CD4-positive, alpha-beta T cell treated with Interleukin-17A for 4 hours (primary cell): ENCODE data around the gene PGAP2.
A peak's percentile ranks its signal among the peaks of the same experiment; 100 is the strongest.
"Not testable (repeated sequence)": the region's sequence is repeated elsewhere in the genome, so short reads cannot be mapped to it uniquely, and the experiment has no call there.

Experiments used
- DNase-seq: peaks from one replicate; pipeline ENCODE4 v3.0.0-alpha.2; 2020; ENCODE audit warnings: mixed read lengths

The PGAP2 gene

DNA sequence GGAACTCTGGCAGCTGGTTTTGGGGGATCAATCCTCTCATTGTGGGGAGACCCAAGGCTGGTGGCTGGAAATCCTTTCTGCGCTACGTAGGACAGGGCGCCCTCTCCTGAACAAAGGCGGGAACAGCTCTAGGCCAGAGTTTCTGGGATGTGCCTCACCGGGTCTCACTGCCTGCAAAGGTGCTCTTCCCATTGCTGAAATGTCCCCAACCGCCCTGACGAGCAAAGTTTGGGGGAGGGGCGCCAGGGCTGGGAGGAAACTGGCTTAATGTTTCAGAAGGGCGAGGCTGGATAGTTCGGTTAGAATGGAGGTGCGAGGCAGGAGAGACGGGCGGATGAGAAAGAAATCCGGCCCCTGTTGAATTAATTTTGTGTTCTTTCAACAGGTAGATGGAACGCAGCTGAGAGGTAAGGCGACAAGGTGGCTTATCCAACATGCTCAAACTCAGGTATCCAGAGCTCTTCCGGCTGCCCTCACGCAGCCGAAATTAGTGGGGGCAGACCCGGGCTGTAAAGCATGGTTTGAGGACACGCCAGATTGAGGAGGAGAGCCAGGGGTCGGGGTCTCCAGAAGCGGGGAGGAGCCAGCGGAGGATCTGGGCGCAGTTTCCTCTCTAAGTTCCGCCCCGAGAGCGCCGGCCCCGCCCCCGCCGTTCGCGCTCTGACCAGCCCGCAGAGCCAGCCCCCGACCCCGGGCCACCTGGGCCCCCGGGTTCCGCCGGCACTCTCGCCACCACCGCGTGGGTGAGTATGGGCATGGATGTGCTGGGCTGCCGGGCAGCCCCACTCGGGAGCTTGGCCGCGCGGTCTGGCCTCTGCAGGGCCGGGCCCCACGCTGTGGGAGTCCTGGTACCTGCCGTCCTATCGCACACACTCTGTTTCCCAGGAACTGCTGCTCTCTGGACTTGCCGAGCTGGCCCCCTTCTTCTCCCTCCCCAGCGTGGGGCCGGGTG is at the start of gene PGAP2:
Gene PGAP2 (plus strand): TSS at position 652 of the 952 bp plus-strand sequence. CDS start 2,700 bp downstream, outside the sequence.
- DNase-seq, result peak; percentile 77

DNA sequence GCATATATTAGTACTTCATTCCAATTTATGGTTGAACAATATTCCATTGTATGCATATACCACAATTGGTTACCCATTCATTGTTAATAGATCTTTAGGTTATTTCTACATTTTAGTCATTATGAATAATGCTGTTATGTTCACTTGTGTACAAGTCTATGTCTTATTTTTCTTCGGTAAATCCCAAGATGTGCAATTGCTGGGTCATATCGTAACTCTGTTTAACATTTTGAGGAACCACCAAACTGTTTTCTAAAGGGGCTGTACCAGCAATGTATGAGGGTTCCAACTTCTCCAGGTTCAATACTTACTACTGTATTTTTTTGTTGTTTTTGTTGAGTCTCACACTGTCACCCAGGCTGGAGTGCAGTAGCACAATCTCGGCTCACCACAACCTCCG is 44.1 kb upstream of the PGAP2 start:
- no peak for DNase-seq

DNA sequence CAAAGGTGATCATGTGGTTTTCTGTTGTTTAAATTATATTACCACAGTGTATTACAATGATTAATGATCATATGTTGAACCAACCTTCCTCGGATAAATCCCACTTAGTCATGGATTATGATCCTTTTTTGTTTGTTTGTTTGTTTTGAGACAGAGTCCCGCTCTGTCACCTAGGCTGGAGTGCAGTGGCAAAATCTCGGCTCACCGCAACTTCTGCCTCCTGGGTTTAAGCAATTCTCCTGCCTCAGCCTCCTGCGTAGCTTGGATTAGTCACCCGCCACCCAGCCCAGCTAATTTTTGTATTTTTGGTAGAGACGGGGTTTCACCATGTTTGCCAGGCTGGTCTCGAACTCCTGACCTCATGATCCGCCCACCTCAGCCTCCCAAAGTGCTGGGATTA is 41.5 kb upstream of the PGAP2 start:
- not testable (repeated sequence) for DNase-seq

DNA sequence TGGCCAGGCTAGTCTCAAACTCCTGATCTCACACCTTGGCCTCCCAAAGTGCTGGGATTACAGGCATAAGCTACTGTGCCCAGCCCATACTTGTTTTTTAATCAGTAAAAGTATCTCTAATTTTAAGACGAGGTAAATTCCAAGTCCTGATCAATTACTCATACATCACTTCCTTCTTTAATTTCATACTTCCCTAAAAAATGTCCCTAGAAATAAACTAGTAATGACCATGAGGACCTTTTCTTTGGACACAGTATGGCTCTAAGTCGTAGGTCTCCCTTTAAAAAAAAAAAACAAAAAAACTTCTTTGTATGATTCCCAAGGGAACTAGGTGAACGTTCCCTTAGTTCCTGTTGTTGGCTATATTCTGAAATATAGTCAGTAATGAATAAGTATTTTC is 40.8 kb upstream of the PGAP2 start:
- DNase-seq, result no peak

DNA sequence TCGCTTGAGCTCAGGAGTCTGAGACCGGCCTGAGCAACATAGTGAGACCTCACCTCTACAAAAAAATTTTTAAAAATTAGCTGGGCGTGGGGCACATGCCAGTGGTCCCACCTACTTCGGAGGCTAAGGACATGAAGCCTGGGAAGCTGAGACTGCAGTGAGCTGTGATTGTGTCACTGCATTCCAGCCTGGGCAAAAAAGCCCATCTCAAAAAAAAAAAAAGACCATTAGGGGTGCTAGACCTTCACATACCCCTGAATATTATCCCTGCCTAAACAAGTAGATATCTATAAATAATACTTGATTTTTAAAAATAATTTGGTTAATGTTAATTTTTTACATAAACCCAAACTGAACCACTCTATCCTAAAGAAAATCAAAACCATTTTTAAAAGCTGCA is 35.2 kb upstream of the PGAP2 start:
- no peak for DNase-seq

DNA sequence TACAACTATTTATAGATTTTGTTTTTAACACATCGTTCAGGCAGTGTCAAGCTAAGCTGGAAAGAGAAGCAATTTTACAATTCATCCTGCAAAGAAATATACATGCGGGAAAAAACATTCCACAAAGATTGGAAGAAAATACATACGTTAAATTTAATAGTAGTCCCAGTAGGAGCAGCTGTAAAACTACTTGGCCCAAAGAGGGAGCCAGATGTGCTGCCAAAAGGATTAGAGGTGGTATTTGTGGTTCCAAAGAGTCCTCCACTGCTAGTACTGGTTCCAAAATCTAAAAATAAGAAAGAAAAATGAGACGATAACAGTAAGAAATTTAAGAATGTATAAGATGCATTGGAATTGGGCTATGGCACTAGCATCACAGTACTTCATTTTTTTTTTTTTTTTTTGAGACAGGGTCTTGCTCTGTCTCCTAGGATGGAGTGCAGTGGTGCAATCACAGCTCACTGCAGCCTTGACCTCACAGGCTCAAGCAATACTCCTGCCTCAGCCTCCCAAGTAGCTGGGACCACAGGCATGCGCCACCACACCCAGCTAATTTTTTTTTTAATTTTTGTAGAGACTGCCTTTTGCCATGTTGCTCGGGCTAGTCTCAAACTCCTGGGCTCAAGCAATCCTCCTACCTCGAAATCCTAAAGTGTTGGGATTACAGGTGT is 32.5 kb upstream of the PGAP2 start:
- no peak for DNase-seq

DNA sequence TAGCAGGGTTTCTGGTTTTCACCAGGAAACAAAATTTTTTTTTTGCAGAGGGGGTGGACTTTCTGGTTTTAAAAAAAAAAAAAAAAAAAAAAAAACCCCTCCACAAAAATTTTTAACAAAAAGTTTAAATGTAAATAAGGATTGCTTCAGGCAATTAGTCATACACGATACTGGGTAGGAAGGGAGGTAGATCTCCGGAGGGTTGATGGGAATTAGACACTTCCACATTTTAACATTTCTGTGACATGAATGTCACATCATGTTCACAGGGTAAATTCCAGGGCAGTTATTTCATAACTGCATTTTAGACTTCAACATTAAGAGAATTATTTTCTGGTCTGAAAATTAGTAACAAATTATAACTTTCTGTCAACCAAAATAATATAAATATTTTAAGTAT is 26.9 kb upstream of the PGAP2 start:
- no peak for DNase-seq

DNA sequence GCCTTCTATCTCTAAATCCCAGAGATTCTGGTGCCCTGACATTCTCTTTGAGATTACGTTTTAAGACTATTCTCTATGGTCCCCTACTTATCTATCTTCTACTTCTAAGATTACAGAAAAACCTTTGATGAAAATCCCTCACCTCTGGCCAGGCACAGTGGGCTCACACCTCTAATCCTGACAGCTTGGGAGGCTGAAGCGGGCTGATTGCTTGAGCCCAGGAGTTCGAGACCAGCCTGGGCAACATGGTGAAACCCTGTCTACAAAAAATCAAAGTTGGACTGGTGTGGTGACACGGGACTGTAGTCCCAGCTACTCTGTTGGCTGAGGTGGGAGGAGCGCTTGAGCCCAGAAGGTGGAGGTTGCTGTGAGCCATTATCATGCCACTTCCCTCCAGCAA is 25.4 kb upstream of the PGAP2 start:
- no peak for DNase-seq

DNA sequence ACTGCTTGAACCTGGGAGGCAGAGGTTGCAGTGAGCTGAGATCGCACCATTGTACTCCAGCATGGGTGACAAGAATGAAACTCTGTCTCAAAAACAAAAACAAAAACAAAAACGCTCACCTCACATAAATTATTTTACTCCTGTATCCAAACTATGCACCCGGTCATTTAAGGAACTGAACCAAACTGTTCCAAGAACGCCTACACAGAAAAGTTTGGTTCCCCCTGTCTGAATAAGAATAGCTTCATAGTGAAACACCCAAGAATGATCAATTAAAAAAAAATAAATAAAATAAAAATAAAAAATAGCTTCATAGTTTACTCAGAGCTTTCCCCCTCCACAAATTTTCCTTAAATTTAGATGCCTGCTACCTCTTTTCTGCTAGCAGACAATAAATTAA is 24.7 kb upstream of the PGAP2 start:
- DNase-seq, result no peak

DNA sequence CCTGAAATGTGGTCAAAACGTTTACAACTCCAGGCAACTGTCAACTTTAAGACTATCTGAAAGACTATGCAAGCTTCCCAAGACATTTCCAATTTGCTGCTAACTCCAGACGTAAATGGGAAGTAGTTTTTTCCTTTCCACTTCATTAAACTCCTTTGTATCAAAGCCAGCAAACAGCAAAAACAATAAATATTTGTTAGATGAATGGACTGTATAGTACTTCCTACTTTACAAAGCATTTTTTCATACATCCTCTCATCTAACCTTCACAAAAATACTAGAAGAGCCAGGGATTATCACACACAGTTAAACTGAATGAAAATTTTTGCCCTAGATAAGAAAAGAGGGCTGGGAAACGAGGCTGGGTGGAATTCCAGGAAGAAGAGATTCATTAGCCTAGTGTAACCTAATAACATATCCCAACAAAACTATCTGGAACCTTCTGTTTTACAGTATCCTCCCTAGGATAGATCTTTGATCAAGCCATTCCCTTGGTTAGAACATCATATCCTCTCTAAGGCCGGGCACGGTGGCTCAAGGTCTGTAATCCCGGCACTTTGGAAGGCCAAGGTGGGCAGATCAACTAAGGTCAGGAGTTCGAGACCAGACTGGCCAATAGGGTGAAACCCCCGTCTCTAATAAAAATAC is 21.5 kb upstream of the PGAP2 start:
- no peak for DNase-seq

DNA sequence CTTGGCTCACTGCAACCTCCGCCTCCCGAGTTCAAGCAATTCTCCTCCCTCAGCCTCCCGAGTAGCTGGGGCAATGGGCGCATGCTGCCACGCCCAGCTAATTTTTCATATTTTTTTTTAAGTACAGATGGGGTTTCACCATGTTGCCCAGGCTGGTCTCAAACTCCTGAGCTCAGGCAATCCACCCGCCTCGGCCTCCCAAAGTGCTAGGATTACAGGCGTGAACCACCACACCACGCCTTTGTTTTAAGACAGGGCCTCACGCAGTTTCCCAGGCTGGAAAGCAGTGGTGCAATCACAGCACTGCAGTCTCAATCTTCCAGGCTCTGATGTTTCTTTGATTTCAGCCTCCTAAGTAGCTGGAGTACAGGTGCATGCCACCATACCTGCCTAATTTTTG is 14.0 kb upstream of the PGAP2 start:
- DNase-seq, result not testable (repeated sequence)

DNA sequence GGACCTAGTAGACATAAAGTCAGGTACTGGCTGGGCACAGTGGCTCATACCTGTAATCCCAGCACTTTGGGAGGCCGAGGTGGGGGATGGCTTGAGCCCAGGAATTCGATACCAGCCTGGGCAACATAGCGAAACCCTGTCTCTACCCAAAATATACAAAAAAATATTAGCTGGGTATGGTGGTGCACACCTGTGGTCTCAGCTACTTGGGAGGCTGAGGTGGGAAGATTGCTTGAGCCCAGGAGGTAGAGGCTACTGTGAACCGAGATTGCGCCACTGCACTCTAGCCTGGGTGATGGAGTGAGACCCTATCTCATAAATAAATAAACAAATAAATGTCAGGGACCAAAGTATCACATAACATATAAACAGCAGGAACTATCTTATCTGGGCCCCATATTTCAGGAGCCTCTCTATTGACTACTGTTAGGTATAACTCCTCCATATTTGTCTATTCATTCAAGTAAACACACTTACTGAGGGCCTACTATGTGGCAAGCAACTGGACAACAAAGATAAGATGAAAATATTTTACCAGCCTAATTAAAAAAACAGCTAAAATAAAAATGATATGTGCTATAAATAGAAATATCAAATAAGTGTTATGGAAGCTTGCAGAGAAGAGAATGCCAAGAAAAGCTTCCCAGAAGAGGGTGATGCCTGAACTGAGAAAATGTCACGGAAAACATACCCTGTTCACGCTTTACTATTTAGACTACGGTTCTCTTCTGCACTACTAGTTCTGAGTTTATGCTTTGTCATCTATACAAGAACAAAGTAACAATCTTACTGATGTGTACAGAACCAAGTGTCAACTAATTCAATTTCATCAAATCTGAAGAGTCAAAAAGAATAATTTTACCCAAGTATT is 13.0 kb upstream of the PGAP2 start:
- DNase-seq, result no peak

DNA sequence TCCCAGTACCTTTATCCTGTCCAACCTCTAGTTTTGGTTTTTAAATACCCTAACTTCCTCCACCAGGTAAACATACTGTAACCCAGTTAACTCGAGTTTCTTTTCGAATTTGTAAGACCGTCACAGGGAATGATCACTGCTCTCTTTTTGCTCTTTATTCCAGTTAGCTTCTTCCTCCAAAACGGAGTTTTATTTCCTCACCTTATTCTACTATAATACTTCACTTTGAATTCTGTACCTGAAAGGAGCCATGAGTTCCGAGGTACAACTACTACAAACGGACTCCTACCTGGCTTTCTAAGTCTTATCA is 12.4 kb upstream of the PGAP2 start:
- DNase-seq, result no peak

DNA sequence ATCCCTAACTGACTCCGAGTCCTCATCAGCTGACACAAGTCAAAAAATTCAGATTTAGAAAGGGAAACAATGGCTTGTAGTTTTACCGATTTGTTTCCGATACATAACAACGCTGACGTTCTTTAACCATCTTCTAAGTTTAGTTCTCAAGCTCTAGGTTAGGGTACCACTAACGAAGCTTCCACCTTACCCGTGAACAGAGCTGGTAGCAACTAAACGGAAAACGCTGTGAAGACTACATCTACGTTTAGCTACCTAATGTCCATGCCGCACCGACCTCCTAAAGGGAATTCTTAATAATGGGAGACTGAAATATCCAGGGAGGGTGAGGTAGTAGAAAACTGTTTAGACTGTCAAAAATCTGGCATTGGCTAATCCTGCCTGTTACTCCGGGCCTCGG is 12.0 kb upstream of the PGAP2 start:
- no peak for DNase-seq

DNA sequence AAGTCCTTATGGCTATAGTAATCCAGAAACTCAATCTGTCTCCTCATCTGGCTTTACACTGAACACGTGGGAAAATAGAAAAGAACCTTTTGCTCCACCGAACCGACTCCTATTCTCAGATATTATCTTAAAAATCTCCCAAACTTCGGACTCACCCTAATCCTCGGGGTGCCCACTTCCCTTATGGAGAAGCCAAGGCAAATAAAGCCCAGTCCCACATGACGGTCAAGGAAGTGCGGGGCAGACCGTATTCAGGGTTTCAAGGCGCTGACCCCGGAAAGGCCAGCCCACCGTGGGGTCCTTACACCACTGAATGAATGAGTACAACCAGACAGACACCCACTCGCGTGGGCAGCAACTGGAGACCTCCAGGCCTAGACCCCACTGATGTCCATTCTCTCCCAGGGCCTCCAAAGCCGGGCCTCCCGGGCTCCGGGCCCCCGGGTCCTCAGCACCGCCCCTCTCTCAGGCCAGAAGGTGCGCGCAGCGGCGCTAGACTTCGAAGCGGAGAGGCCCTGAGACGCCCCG is 11.5 kb upstream of the PGAP2 start:
- DNase-seq, result no peak

DNA sequence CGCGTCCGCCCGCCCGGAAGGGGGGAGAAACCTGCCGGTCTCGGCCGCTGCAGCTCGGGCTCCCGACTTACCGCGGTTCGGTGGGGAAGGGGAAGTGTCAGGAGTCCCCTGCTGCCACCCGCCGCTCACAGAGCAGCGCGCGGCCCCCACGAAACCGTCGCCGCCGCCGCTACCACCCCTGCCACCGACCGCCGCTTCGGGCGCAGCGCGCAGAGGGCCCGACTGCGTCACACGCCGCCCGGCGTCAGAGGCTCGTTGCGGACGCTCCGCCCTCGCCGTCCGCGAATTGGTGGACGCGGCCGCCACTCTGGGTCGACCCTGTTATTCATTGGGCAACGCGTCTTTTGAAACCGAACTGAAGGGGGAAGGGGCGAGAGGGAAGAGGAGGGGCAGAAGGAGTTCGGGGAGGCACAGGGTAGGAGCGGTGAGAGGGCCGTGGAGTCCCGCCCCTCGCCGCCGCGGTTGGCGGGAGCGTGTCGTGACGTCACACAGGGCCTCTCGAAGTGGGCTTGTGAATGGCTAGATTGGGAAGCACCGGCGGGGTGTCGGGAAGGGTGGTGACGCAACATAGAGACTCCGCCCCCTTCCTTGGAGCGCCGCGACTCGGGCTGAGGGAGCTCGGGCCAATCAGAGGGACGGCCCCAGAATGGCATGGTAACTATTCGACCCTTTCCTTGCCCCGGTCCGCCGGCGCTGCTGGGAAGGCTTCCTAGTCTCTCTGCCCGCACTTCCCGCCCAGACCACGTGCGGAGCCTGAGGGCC is 10.8 kb upstream of the PGAP2 start, which contains the start of gene NUP98:
Gene NUP98 (minus strand): TSS at position 226 of the 762 bp plus-strand sequence. CDS start 15,437 bp downstream, outside the sequence.
- DNase-seq, result peak; percentile 99

DNA sequence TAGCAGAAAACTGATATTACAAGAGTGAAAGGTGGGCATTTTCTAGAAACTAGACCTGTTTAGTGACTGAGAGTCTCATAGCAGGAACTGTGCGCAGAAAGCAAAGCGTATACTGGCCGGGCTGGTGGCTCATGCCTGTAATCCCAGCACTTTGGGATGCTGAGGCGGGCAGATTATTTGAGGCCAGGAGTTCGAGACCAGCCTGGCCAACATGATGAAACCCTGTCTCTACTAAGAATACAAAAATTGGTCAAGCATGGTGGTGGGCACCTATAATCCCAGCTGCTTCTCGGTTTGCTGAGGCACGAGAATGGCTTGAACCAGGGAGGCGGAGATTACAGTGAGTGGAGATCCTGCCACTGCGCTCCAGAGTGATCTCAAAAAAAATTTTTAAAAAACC is 9.2 kb upstream of the PGAP2 start:
- no peak for DNase-seq

DNA sequence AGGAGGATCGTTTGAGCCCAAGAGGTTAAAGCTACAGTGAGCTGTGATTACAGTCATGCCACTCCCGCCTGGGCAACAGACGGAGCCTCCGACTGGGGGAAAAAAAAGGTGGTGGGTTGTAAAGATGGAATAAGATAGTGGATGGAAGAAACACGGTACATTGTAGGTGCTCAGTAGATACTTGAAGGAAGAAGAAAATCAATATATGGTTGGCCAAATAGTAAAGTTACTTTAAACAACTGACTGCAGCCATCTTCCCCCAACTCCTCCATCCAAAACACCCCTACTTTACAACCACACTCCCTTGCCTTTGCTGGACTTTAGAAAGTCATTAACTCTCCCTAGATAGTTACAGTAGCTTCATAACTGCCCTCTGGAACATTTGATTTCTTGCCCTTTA is 8.5 kb upstream of the PGAP2 start:
- no peak for DNase-seq

DNA sequence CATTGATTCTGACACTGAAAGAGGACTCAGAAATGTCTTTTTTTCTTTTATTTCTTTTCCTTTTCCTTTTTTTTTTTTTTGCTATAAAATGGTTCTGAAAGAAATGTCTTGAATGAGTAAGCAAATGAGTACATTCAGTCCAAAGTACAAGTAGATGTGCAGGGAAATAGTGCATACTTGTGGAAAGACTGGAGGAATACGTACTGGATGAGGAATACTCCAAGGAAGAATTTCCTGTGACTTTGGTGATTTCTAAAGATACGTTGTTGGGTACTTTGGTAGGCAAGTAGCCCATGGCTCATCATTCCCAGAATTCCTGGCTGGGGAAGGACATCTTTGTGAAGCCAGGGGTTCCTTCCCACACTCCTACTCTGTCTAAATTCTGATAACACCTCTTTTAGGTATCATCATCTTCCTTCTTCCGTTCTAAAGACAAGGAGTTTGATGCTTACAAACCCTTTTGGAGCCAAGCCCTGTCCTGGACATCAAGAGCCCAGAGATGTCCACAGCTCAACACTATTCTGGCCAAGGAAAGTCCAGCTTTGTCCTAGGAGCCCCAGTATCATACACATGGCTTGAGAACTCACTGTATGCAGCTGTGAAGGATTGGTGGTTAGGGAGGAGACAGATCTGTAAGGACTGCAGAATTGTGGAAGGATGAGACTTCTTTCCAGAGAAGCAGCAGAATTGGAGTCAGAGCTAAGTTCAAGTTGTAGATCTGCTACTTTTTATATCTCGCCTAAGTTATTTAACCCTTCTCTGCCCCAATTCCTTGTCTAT is 6.2 kb upstream of the PGAP2 start:
- DNase-seq, result no peak

DNA sequence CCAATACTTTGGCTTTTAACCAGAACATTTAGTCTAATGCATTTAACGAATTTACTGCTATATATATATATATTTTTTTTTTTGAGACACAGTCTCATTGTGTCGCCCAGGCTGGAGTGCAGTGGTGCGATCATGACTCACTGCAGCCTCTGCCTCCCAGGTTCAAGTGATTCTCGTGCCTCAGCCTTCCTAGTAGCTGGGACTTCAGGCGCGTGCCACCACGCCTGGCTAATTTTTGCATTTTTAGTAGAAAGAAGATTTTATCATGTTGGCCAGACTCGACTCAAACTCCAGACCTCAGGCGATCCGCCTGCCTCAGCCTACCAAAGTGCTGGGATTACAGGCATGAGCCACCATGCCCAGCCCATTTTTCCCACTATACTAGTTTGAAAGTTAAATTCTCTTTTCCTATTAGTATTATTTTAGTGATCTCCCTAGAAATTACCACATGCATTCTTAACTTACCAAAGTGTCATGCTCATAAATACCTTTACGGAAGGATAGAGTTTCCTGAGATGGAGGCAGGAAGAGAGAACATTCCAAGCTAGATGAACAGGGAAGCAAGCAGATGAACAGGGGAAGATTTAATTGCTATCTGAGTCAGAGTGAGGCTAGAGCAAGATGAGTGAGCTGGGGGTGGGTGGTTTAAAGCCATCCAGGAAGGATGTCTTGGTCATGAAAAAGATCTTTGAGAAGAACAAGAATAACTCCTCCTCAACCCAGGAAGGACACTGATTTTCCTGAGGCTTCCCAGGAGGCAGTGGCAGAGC is 4.4 kb upstream of the PGAP2 start:
- DNase-seq, result no peak
